GM12878 (cell line): ENCODE results near the gene GIGYF2. TPM values are rescaled to one million over a fixed set of nuclear protein-coding genes. Genes with fewer than 3 reads are reported as not detected.

Experiments
- ATAC-seq: fragments of 200-7000 bp; cut with Tn5 transposase; 3 replicates; pipeline ENCODE4 v1.9.1; 2020; ENCODE audit warnings: mild to moderate bottlenecking, moderate library complexity
- BruUV-seq: library from RNA; stranded (reverse); fragments of 400-500 nt; replicated peaks from 2 replicates; lab custom pipeline; 2021; lab: Mats Ljungman, UMichigan
- CTCF ChIA-PET: fragments of 300-600 bp; sonication (Branson Sonifier 250); formaldehyde crosslinking; extraction: SDS; loops from one replicate; lab custom pipeline; 2021; ENCODE audit warnings: inconsistent platforms; lab: Yijun Ruan, JAX
- POLR2A ChIA-PET: fragments of 350-600 bp; formaldehyde crosslinking; extraction: SDS; loops from one replicate; lab custom pipeline; 2021; ENCODE audit warnings: inconsistent platforms; lab: Charles Lee
- RAD21 ChIA-PET: fragments of 300-600 bp; sonication (Branson Sonifier 250); formaldehyde crosslinking; loops from one replicate; lab custom pipeline; 2023; ENCODE audit warnings: antibody characterized with exemption; ENCODE audit not compliant: unreplicated experiment; lab: Charles Lee
- SMC1A ChIA-PET: fragments of 300-600 bp; sonication (Branson Sonifier 250); formaldehyde crosslinking; loops from one replicate; lab custom pipeline; 2023; ENCODE audit not compliant: unreplicated experiment, uncharacterized antibody; lab: Charles Lee
- DNase-seq: peaks from one replicate; pipeline ENCODE4 v3.0.0-alpha.2; 2011; ENCODE audit warnings: low read depth, low spot score
- FAIRE-seq: peaks from 3 replicates; lab custom pipeline; 2011; peaks lifted over from hg19 to GRCh38; lab: Jason Lieb, UNC
- H2AFZ ChIP-seq: 2 replicates; pipeline ENCODE4 v1.6.0; 2011; ENCODE audit warnings: low read depth, low read length, control low read depth; ENCODE audit not compliant: control insufficient read depth
- H3K27ac ChIP-seq: 2 replicates; pipeline ENCODE4 v1.5.1; 2011; ENCODE audit warnings: control low read depth; ENCODE audit not compliant: control insufficient read depth, insufficient read depth
- H3K27me3 ChIP-seq, 2 experiments: replicated peaks in 1 of 2; 2 replicates each; pipeline versions ENCODE4 v1.6.0 to v1.6.1; 2011; ENCODE audit warnings: low read length in 1 of 2; ENCODE audit not compliant: control insufficient read depth in 2 of 2, insufficient read depth in 2 of 2
- H3K36me3 ChIP-seq, 2 experiments: 2 replicates each; pipeline ENCODE4 v1.5.1; 2011; ENCODE audit warnings: low read length in 1 of 2; ENCODE audit not compliant: control insufficient read depth in 2 of 2, insufficient read depth in 2 of 2
- H3K4me1 ChIP-seq: 2 replicates; pipeline ENCODE4 v1.6.1; 2011; ENCODE audit warnings: mild to moderate bottlenecking, low read length, moderate library complexity, mixed read lengths; ENCODE audit not compliant: control insufficient read depth, insufficient read depth
- H3K4me2 ChIP-seq: 2 replicates; pipeline ENCODE4 v1.6.0; 2011; ENCODE audit warnings: control low read depth; ENCODE audit not compliant: control insufficient read depth, insufficient read depth
- H3K4me3 ChIP-seq: fragments of 200-600 bp; sonication (generic); 2 replicates; pipeline ENCODE4 v1.5.1; 2016
- H3K79me2 ChIP-seq: 2 replicates; pipeline ENCODE4 v1.6.0; 2011; ENCODE audit warnings: low read length; ENCODE audit not compliant: control insufficient read depth, insufficient read depth
- H3K9ac ChIP-seq: 2 replicates; pipeline ENCODE4 v1.8.0; 2011; ENCODE audit warnings: low read length, control low read depth, mixed read lengths; ENCODE audit not compliant: control insufficient read depth, insufficient read depth
- H3K9me3 ChIP-seq: replicated peaks from 3 replicates; pipeline ENCODE4 v1.5.1; 2011; ENCODE audit warnings: mild to moderate bottlenecking, low read length; ENCODE audit not compliant: control insufficient read depth, insufficient read depth
- H4K20me1 ChIP-seq: 2 replicates; pipeline ENCODE4 v1.6.0; 2011; ENCODE audit not compliant: control insufficient read depth, insufficient read depth
- CBFB ChIP-seq: IDR thresholded peaks from 2 replicates; pipeline ENCODE4 v1.6.1; 2016; ENCODE audit warnings: antibody characterized with exemption, low read depth
- EED ChIP-seq: sonication (generic); IDR thresholded peaks from 2 replicates; pipeline ENCODE4 v1.6.1; 2016; ENCODE audit warnings: antibody characterized with exemption, low read depth
- ETV6 ChIP-seq, 2 experiments: fragments of 450-650 bp in 1 of 2; IDR thresholded peaks in 1 of 2; conservative IDR thresholded peaks in 1 of 2; 2 replicates each; pipeline ENCODE4 v1.6.1; 2014; ENCODE audit warnings: antibody characterized with exemption in 1 of 2, borderline replicate concordance in 1 of 2, low read depth in 1 of 2, mild to moderate bottlenecking in 1 of 2, moderate library complexity in 1 of 2
- JUNB ChIP-seq: IDR thresholded peaks from 2 replicates; pipeline ENCODE4 v1.6.1; 2016; ENCODE audit warnings: antibody characterized with exemption, mild to moderate bottlenecking
- JUND ChIP-seq: IDR thresholded peaks from 2 replicates; pipeline ENCODE4 v1.6.1; 2012; ENCODE audit warnings: low read depth, mild to moderate bottlenecking, low read length, improper control_type of control experiment, moderate library complexity
- KAT2A ChIP-seq: conservative IDR thresholded peaks from 2 replicates; pipeline ENCODE4 v1.6.1; 2011; ENCODE audit warnings: low read depth, low read length; ENCODE audit not compliant: control insufficient read depth
- LARP7 ChIP-seq: fragments of 450-650 bp; IDR thresholded peaks from 2 replicates; pipeline ENCODE4 v1.6.1; 2017; ENCODE audit warnings: mild to moderate bottlenecking
- MEF2A ChIP-seq: IDR thresholded peaks from 2 replicates; pipeline ENCODE4 v1.6.1; 2011; ENCODE audit warnings: low read depth, mild to moderate bottlenecking, low read length, moderate library complexity; ENCODE audit not compliant: insufficient read depth
- MTA2 ChIP-seq: fragments of 450-650 bp; IDR thresholded peaks from 2 replicates; pipeline ENCODE4 v1.6.1; 2016; ENCODE audit warnings: low read depth, mild to moderate bottlenecking, moderate library complexity
- MTA3 ChIP-seq: IDR thresholded peaks from 2 replicates; pipeline ENCODE4 v1.6.1; 2012; ENCODE audit warnings: low read length, inconsistent platforms, borderline replicate concordance
- MYC ChIP-seq: IDR thresholded peaks from 2 replicates; pipeline ENCODE4 v1.6.1; 2011; ENCODE audit warnings: mild to moderate bottlenecking, low read length, moderate library complexity, inconsistent platforms; ENCODE audit not compliant: insufficient read depth, insufficient replicate concordance, insufficient read length, severe bottlenecking
- PML ChIP-seq: IDR thresholded peaks from 2 replicates; pipeline ENCODE4 v1.6.1; 2012; ENCODE audit warnings: low read length, inconsistent platforms
- SREBF2 ChIP-seq: IDR thresholded peaks from 2 replicates; pipeline ENCODE4 v1.6.1; 2012; ENCODE audit warnings: mild to moderate bottlenecking, low read length
- STAT1 ChIP-seq: fragments of 450-650 bp; conservative IDR thresholded peaks from 2 replicates; pipeline ENCODE4 v1.6.1; 2014; ENCODE audit warnings: antibody characterized with exemption, mild to moderate bottlenecking
- STAT3 ChIP-seq: IDR thresholded peaks from 2 replicates; pipeline ENCODE4 v1.6.1; 2011; ENCODE audit warnings: low read depth, low read length, improper control_type of control experiment
- SUZ12 ChIP-seq: fragments of 200-600 bp; sonication (generic); IDR thresholded peaks from one replicate; pipeline ENCODE4 v1.6.1; 2018; ENCODE audit warnings: antibody characterized with exemption, mild to moderate bottlenecking; ENCODE audit not compliant: unreplicated experiment
- TBL1XR1 ChIP-seq: IDR thresholded peaks from 2 replicates; pipeline ENCODE4 v1.6.1; 2012; ENCODE audit warnings: low read depth, low read length, improper control_type of control experiment
- ZBED1 ChIP-seq: IDR thresholded peaks from 2 replicates; pipeline ENCODE4 v1.6.1; 2016; ENCODE audit warnings: borderline replicate concordance
- ZBTB11 ChIP-seq: fragments of 450-650 bp; formaldehyde crosslinking; IDR thresholded peaks from 2 replicates; pipeline ENCODE4 v1.5.0; 2022; ENCODE audit warnings: mild to moderate bottlenecking, missing genetic modification characterization
- WGBS: methylation state at CpG from one replicate; pipeline ENCODE4 v1.1.6; 2016; ENCODE audit warnings: low lambda C conversion rate; ENCODE audit not compliant: insufficient replicate concordance, insufficient coverage; ENCODE audit errors: missing lambda C conversion rate; 5-methylcytosine and 5-hydroxymethylcytosine counted together
- in situ Hi-C: fragments of 300-500 bp; cut with MboI; formaldehyde crosslinking; loops from 9 replicates; pipeline ENCODE4 v1.14.3; 2018; ENCODE audit warnings: mixed read lengths
- intact Hi-C: fragments of 100-400 bp; cut with micrococcal nuclease; formaldehyde crosslinking; loops from one replicate; pipeline ENCODE4 v1.14.2; 2022; ENCODE audit not compliant: unreplicated experiment
- polyA plus RNA-seq, 11 experiments: library from polyadenylated mRNA; depleted of rRNA in 4 of 11; unstranded in 6 of 11; stranded (reverse) in 5 of 11; fragments of >200 nt; fragmentation: Nextera tagmentation in 4 of 11; fragmentation: Illumina TruSeq in 1 of 11; extraction: Ambion mirVana in 4 of 11; extraction: Trizol in 1 of 11; gene quantifications; 1 replicate in 1 of 11; 2 replicates in 10 of 11; pipeline versions ENCODE4 v1.2.1 to v1.2.3, GENCODE V29; 2011 to 2016; ENCODE audit warnings: inconsistent platforms in 2 of 11, missing spikeins in 2 of 11, low read depth in 1 of 11
- total RNA-seq, 4 experiments: library from RNA; depleted of rRNA in 3 of 4; stranded (reverse); fragments of >200 nt in 3 of 4; fragmentation: Illumina TruSeq in 1 of 4; extraction: Trizol in 1 of 4; gene quantifications; 2 replicates each; pipeline versions ENCODE4 v1.2.1 to v1.2.3, GENCODE V29; 2013 to 2021

GIGYF2 gene
- total and polyA plus RNA-seq, 10 of the 15 experiments (the other 5 are each of a cell fraction or from before 2014, with no cell fraction given): 12.2 to 47.2 (median 39.0) TPM

GRCh38 chr2:232659359-232659758, 37.8 kb upstream of the GIGYF2 start:
- no TSS peak for BruUV-seq
- Histone ChIP-seq H3K36me3 (no peaks in the 10 kb centered on the region), H4K20me1 (no peaks in the 10 kb centered on the region)
- TF ChIP-seq ZBTB11 (CRISPR knock-in tag) (no peak), MEF2A (no peak), JUNB (no peak), PML (no peak), SUZ12 (no peak), EED (no peak), LARP7 (no peak), KAT2A (no peak), ETV6 (conservative IDR thresholded peaks at IDR 0.05 in 1 of 2, IDR thresholded peaks at IDR 0.05 in 1 of 2; ENCODE audit: borderline replicate concordance in 1 of 2, low read depth in 1 of 2) (no peak), ZBED1 (no peak), STAT1 (no peak), STAT3 (no peak), MTA3 (no peak), MTA2 (no peak), JUND (no peak), MYC (no peak), CBFB (no peak), TBL1XR1 (no peak), SREBF2 (no peak)
- TF ChIP-seq, all 136 proteins: peak for 0
- 26% methylated on average over 2 of the region's 2 CpGs for WGBS
- no peaks in the 10 kb centered on the region for H3K79me2 ChIP-seq
- H3K9me3 ChIP-seq: no peaks in the 10 kb centered on the region
- FAIRE-seq (no peak), DNase-seq (no peak), ATAC-seq (no peak)
- in situ Hi-C loops: no loop called here
- no peak overlapping the region for H2AFZ ChIP-seq
- H3K27ac ChIP-seq: no peak overlapping the region
- H3K4me2 ChIP-seq: no peak overlapping the region
- ChIA-PET CTCF (no interaction called here), SMC1A (no interaction called here), RAD21 (no interaction called here), POLR2A (no interaction called here)
- H3K27me3 ChIP-seq: no peaks in the 10 kb centered on the region
- H3K4me1 ChIP-seq: no peaks in the 10 kb centered on the region
- H3K4me3 ChIP-seq: no peak overlapping the region
- no peak overlapping the region for H3K9ac ChIP-seq
- intact Hi-C loops: no loop called here
